ENCODE data around the gene MS4A4E.

GRCh38 chr11:60183591-60184205, 59.2 kb downstream of the MS4A4E start:
- TF ChIP-seq SRSF1 (optimal IDR thresholded peaks at IDR 0.05; ENCODE audit: low read depth, low read length) (no peak), HCFC1 (IDR thresholded peaks at IDR 0.05; ENCODE audit: low read depth, low read length) (no peak), ZNF280D (CRISPR knock-in tag; IDR thresholded peaks at IDR 0.05) (no peak), PTBP1 (IDR thresholded peaks at IDR 0.05; ENCODE audit: low read depth, low read length, poor library complexity, severe bottlenecking) (no peak), THRA (CRISPR knock-in tag; IDR thresholded peaks at IDR 0.05; ENCODE audit: borderline replicate concordance) (no peak), CERS6 (CRISPR knock-in tag; IDR thresholded peaks at IDR 0.05) (no peak), ARNT2 (CRISPR knock-in tag; IDR thresholded peaks at IDR 0.05; ENCODE audit: low read depth) (no peak), ZSCAN9 (CRISPR knock-in tag; IDR thresholded peaks at IDR 0.05; ENCODE audit: borderline replicate concordance) (no peak), PRPF4 (IDR thresholded peaks at IDR 0.05; ENCODE audit: low read depth, low read length, poor library complexity, severe bottlenecking) (no peak), SIX1 (CRISPR knock-in tag; IDR thresholded peaks at IDR 0.05; ENCODE audit: borderline replicate concordance) (no peak), ARNT (IDR thresholded peaks at IDR 0.05) (no peak), FOXP4 (CRISPR knock-in tag; IDR thresholded peaks at IDR 0.05) (no peak)

Data from HepG2 (cell line).